DOHH2 (cell line): ENCODE results near the gene MRPL49.

Experiments used
- H3F3A ChIP-seq: fragments of 200-600 bp; sonication (generic), shearing (Covaris generic); 2 replicates; pipeline ENCODE4 v1.6.0; 2016; ENCODE audit warnings: antibody characterized with exemption, mild to moderate bottlenecking; ENCODE audit not compliant: control insufficient read depth, insufficient read depth
- H3K27ac ChIP-seq: fragments of 200-600 bp; sonication (generic); 2 replicates; pipeline ENCODE4 v1.5.1; 2014; ENCODE audit warnings: low read depth, mild to moderate bottlenecking, low read length, moderate library complexity
- H3K27me3 ChIP-seq: fragments of 200-600 bp; sonication (generic); 2 replicates; pipeline ENCODE4 v1.6.1; 2014; ENCODE audit warnings: mild to moderate bottlenecking, low read length, mixed read lengths; ENCODE audit not compliant: control insufficient read depth
- H3K36me3 ChIP-seq: fragments of 200-600 bp; sonication (generic); 2 replicates; pipeline ENCODE4 v1.6.1; 2014; ENCODE audit warnings: mild to moderate bottlenecking, low read length, moderate library complexity, mixed read lengths; ENCODE audit not compliant: control insufficient read depth
- H3K4me1 ChIP-seq: fragments of 200-600 bp; sonication (generic); 2 replicates; pipeline ENCODE4 v1.6.1; 2014; ENCODE audit warnings: mild to moderate bottlenecking, low read length, mixed read lengths; ENCODE audit not compliant: control insufficient read depth
- H3K4me2 ChIP-seq: fragments of 200-600 bp; sonication (generic); 2 replicates; pipeline ENCODE4 v1.6.0; 2014; ENCODE audit warnings: mild to moderate bottlenecking, low read length, moderate library complexity
- H3K4me3 ChIP-seq: fragments of 200-600 bp; sonication (generic); 2 replicates; pipeline ENCODE4 v1.5.1; 2014; ENCODE audit warnings: mild to moderate bottlenecking, low read length, mixed read lengths
- H3K79me2 ChIP-seq: fragments of 200-600 bp; sonication (generic); 2 replicates; pipeline ENCODE4 v1.6.1; 2014; ENCODE audit warnings: mild to moderate bottlenecking, low read length, mixed read lengths; ENCODE audit not compliant: control insufficient read depth
- H3K9me2 ChIP-seq: fragments of 200-600 bp; sonication (generic); replicated peaks from 2 replicates; pipeline ENCODE4 v1.6.1; 2014; ENCODE audit warnings: mild to moderate bottlenecking, low read length, mixed read lengths; ENCODE audit not compliant: control insufficient read depth
- H3K9me3 ChIP-seq: fragments of 200-600 bp; sonication (generic); 2 replicates; pipeline ENCODE4 v1.6.1; 2014; ENCODE audit warnings: antibody characterized with exemption, low read length, mixed read lengths; ENCODE audit not compliant: control insufficient read depth, insufficient read depth
- H4K20me1 ChIP-seq: fragments of 200-600 bp; sonication (generic); 2 replicates; pipeline ENCODE4 v1.6.0; 2014; ENCODE audit warnings: low read depth, mild to moderate bottlenecking, antibody characterized with exemption, low read length, moderate library complexity; ENCODE audit not compliant: control insufficient read depth, insufficient read depth
- CTCF ChIP-seq: fragments of 200-600 bp; sonication (generic); IDR thresholded peaks from one replicate; pipeline ENCODE4 v1.5.1; 2014; ENCODE audit warnings: antibody characterized with exemption, mild to moderate bottlenecking, low read depth, low read length; ENCODE audit not compliant: poor library complexity, severe bottlenecking
- EZH2phosphoT487 ChIP-seq: fragments of 200-600 bp; sonication (generic); IDR thresholded peaks from 2 replicates; pipeline ENCODE4 v1.6.1; 2017; ENCODE audit warnings: borderline replicate concordance, mild to moderate bottlenecking, antibody characterized with exemption, low read length, moderate library complexity, mixed read lengths

MRPL49 gene

GRCh38 chr11:65127473-65128181 lies 5.5 kb downstream of the MRPL49 start:
- H3K79me2 ChIP-seq: peaks cover 56% of the 10 kb centered on the region
- H3F3A ChIP-seq: peaks cover 69% of the 10 kb centered on the region
- H3K9me3 ChIP-seq: no peaks in the 10 kb centered on the region
- H3K27me3 ChIP-seq: no peaks in the 10 kb centered on the region
- H3K4me3 ChIP-seq: no peak overlapping the region
- peaks cover 23% of the 10 kb centered on the region; the same call in 1 of the 2 replicates for H4K20me1 ChIP-seq
- H3K36me3 ChIP-seq: peaks cover 94% of the 10 kb centered on the region
- TF ChIP-seq CTCF (no peak), EZH2phosphoT487 (no peak)
- 0 out of 2 replicates have a peak overlapping the region, but pooled peaks have one; percentile 6 for H3K4me2 ChIP-seq
- H3K9me2 ChIP-seq: no peaks in the 10 kb centered on the region
- peak overlapping the region; percentile 100 for H3K27ac ChIP-seq
- H3K4me1 ChIP-seq: peaks cover 53% of the 10 kb centered on the region

- TF ChIP-seq EZH2phosphoT487 (no peak), CTCF (no peak)
- Histone ChIP-seq H3K4me1 (peaks cover 49% of the 10 kb centered on the region), H3K9me3 (no peaks in the 10 kb centered on the region), H3K36me3 (peaks cover 96% of the 10 kb centered on the region), H3K27me3 (no peaks in the 10 kb centered on the region), H4K20me1 (peaks cover 23% of the 10 kb centered on the region; the same call in 1 of the 2 replicates), H3K9me2 (no peaks in the 10 kb centered on the region), H3K4me3 (no peak overlapping the region), H3F3A (peaks cover 75% of the 10 kb centered on the region), H3K27ac (peak overlapping the region; percentile 100), H3K4me2 (peak overlapping the region; percentile 5; the same call in 1 of the 2 replicates), H3K79me2 (peaks cover 56% of the 10 kb centered on the region)
Measured at GRCh38 chr11:65128182-65129145, 6.3 kb downstream of the MRPL49 start.

- Histone ChIP-seq H3K4me3 (peak overlapping the region; percentile 10; the same call in 1 of the 2 replicates), H3K27ac (peak overlapping the region; percentile 100), H3K4me2 (peak overlapping the region; percentile 99), H3F3A (peaks cover 73% of the 10 kb centered on the region), H3K4me1 (peaks cover 41% of the 10 kb centered on the region), H3K79me2 (peaks cover 53% of the 10 kb centered on the region), H3K9me2 (no peaks in the 10 kb centered on the region), H3K9me3 (no peaks in the 10 kb centered on the region), H3K36me3 (peaks cover 92% of the 10 kb centered on the region), H4K20me1 (peaks cover 23% of the 10 kb centered on the region; the same call in 1 of the 2 replicates), H3K27me3 (no peaks in the 10 kb centered on the region)
- no peak for TF ChIP-seq EZH2phosphoT487
- TF ChIP-seq CTCF: no peak
Measured at GRCh38 chr11:65129649-65130441, 7.7 kb downstream of the MRPL49 start.
